WTC11 (cell line): ENCODE data around the gene BCO1. TPM values are rescaled to one million over a fixed set of nuclear protein-coding genes. Genes with fewer than 3 reads are reported as not detected.

Source experiments
- ATAC-seq: fragments of 200-7000 bp; cut with Tn5 transposase; 2 replicates; pipeline ENCODE4 v1.10.0; 2021; ENCODE audit warnings: mild to moderate bottlenecking, moderate library complexity
- CTCF ChIA-PET: fragments of 300-600 bp; sonication (Branson Sonifier 250); formaldehyde crosslinking; loops from one replicate; lab custom pipeline; 2021; ENCODE audit warnings: antibody characterized with exemption; lab: Charles Lee
- POLR2A ChIA-PET: fragments of 350-600 bp; sonication (Branson Sonifier 250); formaldehyde crosslinking; loops from one replicate; lab custom pipeline; 2021; ENCODE audit warnings: antibody characterized with exemption; lab: Charles Lee
- DNase-seq: peaks from one replicate; pipeline ENCODE4 v3.0.0; 2021; ENCODE audit warnings: low spot score
- H3K27ac Mint-ChIP-seq: 2 replicates; pipeline ENCODE4 v1.8.0; 2021; ENCODE audit warnings: mixed read lengths
- H3K27me3 Mint-ChIP-seq: 2 replicates; pipeline ENCODE4 v1.8.0; 2021; ENCODE audit warnings: low read depth, mild to moderate bottlenecking, moderate library complexity, mixed read lengths
- H3K36me3 Mint-ChIP-seq: 2 replicates; pipeline ENCODE4 v1.8.0; 2021; ENCODE audit warnings: mixed read lengths
- H3K4me1 Mint-ChIP-seq: 2 replicates; pipeline ENCODE4 v1.8.0; 2022; ENCODE audit warnings: mixed read lengths
- H3K4me3 Mint-ChIP-seq: 2 replicates; pipeline ENCODE4 v1.8.0; 2021; ENCODE audit warnings: mild to moderate bottlenecking, moderate library complexity, mixed read lengths
- H3K9me3 Mint-ChIP-seq: 2 replicates; pipeline ENCODE4 v1.8.0; 2021; ENCODE audit warnings: mixed read lengths
- CBFB ChIP-seq: sonication (generic); formaldehyde crosslinking; IDR thresholded peaks from 2 replicates; pipeline ENCODE4 v1.8.1; 2022; ENCODE audit warnings: mild to moderate bottlenecking, low read depth, missing genetic modification reagents
- ESRRA ChIP-seq: sonication (generic); formaldehyde crosslinking; IDR thresholded peaks from 2 replicates; pipeline ENCODE4 v1.8.1; 2022; ENCODE audit warnings: mild to moderate bottlenecking, missing genetic modification reagents, borderline replicate concordance
- NR2C2 ChIP-seq: sonication (generic); formaldehyde crosslinking; IDR thresholded peaks from 2 replicates; pipeline ENCODE4 v1.8.0; 2022; ENCODE audit warnings: mild to moderate bottlenecking, missing genetic modification reagents
- SOX15 ChIP-seq: fragments of 250-450 bp; sonication (Bioruptor Pico); IDR thresholded peaks from 2 replicates; pipeline ENCODE4 v1.9.0; 2021; ENCODE audit warnings: mild to moderate bottlenecking
- TEAD4 ChIP-seq: sonication (generic); formaldehyde crosslinking; IDR thresholded peaks from 2 replicates; pipeline ENCODE4 v1.8.0; 2022; ENCODE audit warnings: mild to moderate bottlenecking, missing genetic modification reagents
- ZNF121 ChIP-seq: sonication (generic); formaldehyde crosslinking; IDR thresholded peaks from 2 replicates; pipeline ENCODE4 v1.8.0; 2023; ENCODE audit warnings: missing genetic modification reagents
- ZNF416 ChIP-seq: fragments of 250-450 bp; sonication (Bioruptor Pico); IDR thresholded peaks from 2 replicates; pipeline ENCODE4 v1.9.0; 2021; ENCODE audit warnings: mild to moderate bottlenecking, inconsistent platforms
- total RNA-seq: library from RNA; stranded (reverse); gene quantifications from 3 replicates; pipeline ENCODE4 v1.2.3, GENCODE V29; 2021
- TF ChIP-seq, protein P1 (sequence below): sonication (generic); formaldehyde crosslinking; IDR thresholded peaks from 2 replicates; pipeline ENCODE4 v1.8.0; 2022; ENCODE audit warnings: mild to moderate bottlenecking, missing genetic modification reagents
- TF ChIP-seq, protein P2 (sequence below): fragments of 250-450 bp; sonication (Bioruptor Pico); IDR thresholded peaks from 2 replicates; pipeline ENCODE4 v1.8.0; 2021; ENCODE audit warnings: mild to moderate bottlenecking
- TF ChIP-seq, protein P3 (sequence below): sonication (generic); formaldehyde crosslinking; IDR thresholded peaks from 2 replicates; pipeline ENCODE4 v1.8.0; 2022; ENCODE audit warnings: missing genetic modification reagents
- TF ChIP-seq, protein P4 (sequence below): sonication (generic); formaldehyde crosslinking; IDR thresholded peaks from 2 replicates; pipeline ENCODE4 v1.8.1; 2022; ENCODE audit warnings: mild to moderate bottlenecking, moderate library complexity, missing genetic modification reagents
- TF ChIP-seq, protein P5 (sequence below): sonication (generic); formaldehyde crosslinking; IDR thresholded peaks from 2 replicates; pipeline ENCODE4 v1.8.1; 2023; ENCODE audit warnings: mild to moderate bottlenecking, missing genetic modification reagents, moderate library complexity
- TF ChIP-seq, protein P6 (sequence below): sonication (generic); formaldehyde crosslinking; IDR thresholded peaks from 2 replicates; pipeline ENCODE4 v1.8.0; 2022; ENCODE audit warnings: mild to moderate bottlenecking, missing genetic modification reagents

The BCO1 gene
- total RNA-seq, 1 experiment from 2014 or later, result 0.15 TPM

DNA sequence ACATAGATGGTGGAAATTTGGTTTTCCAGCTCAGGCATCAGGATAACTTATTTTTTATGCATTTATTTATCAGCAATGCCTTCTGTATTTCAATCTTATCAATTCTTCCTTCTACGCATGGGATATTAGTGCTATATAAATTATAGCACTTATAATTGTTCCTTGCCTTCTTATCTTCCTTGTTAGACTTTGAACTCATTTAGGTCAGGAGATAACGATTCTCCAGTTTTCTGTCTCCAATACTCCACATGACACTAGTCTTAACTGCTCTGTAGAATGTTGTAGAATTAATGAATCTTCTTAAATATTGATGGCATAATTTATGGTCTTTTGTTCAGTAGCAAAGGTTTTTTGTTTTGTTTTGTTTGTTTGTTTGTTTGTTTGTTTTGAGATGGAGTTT is 10.7 kb upstream of the BCO1 start:
- Mint-ChIP-seq H3K27ac (no peak overlapping the region), H3K4me3 (no peak overlapping the region), H3K4me1 (peaks cover 11% of the 10 kb centered on the region; the same call in 1 of the 2 replicates), H3K27me3 (no peaks in the 10 kb centered on the region; the same call in 1 of the 2 replicates), H3K9me3 (0 out of 2 replicates have a peak, but pooled peaks cover under 1% of the 10 kb centered on the region), H3K36me3 (no peaks in the 10 kb centered on the region)
- ChIA-PET CTCF (interaction anchor here (0.6 kb wide), 1 partner anchor 9 kb away, joined by 3 read pairs; no protein-coding TSS in a partner anchor), POLR2A (no interaction called here)
- DNase-seq (no peak), ATAC-seq (no peak)
- TF ChIP-seq ESRRA, result no peak
- TF ChIP-seq, protein P1, sequence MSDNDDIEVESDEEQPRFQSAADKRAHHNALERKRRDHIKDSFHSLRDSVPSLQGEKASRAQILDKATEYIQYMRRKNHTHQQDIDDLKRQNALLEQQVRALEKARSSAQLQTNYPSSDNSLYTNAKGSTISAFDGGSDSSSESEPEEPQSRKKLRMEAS, result no peak
- TF ChIP-seq, protein P2, sequence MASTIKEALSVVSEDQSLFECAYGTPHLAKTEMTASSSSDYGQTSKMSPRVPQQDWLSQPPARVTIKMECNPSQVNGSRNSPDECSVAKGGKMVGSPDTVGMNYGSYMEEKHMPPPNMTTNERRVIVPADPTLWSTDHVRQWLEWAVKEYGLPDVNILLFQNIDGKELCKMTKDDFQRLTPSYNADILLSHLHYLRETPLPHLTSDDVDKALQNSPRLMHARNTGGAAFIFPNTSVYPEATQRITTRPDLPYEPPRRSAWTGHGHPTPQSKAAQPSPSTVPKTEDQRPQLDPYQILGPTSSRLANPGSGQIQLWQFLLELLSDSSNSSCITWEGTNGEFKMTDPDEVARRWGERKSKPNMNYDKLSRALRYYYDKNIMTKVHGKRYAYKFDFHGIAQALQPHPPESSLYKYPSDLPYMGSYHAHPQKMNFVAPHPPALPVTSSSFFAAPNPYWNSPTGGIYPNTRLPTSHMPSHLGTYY, result no peak
- TF ChIP-seq ZNF121 (CRISPR knock-in tag), result no peak
- TF ChIP-seq, protein P3, sequence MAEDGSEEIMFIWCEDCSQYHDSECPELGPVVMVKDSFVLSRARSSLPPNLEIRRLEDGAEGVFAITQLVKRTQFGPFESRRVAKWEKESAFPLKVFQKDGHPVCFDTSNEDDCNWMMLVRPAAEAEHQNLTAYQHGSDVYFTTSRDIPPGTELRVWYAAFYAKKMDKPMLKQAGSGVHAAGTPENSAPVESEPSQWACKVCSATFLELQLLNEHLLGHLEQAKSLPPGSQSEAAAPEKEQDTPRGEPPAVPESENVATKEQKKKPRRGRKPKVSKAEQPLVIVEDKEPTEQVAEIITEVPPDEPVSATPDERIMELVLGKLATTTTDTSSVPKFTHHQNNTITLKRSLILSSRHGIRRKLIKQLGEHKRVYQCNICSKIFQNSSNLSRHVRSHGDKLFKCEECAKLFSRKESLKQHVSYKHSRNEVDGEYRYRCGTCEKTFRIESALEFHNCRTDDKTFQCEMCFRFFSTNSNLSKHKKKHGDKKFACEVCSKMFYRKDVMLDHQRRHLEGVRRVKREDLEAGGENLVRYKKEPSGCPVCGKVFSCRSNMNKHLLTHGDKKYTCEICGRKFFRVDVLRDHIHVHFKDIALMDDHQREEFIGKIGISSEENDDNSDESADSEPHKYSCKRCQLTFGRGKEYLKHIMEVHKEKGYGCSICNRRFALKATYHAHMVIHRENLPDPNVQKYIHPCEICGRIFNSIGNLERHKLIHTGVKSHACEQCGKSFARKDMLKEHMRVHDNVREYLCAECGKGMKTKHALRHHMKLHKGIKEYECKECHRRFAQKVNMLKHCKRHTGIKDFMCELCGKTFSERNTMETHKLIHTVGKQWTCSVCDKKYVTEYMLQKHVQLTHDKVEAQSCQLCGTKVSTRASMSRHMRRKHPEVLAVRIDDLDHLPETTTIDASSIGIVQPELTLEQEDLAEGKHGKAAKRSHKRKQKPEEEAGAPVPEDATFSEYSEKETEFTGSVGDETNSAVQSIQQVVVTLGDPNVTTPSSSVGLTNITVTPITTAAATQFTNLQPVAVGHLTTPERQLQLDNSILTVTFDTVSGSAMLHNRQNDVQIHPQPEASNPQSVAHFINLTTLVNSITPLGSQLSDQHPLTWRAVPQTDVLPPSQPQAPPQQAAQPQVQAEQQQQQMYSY (CRISPR knock-in tag), result no peak
- TF ChIP-seq, protein P4, sequence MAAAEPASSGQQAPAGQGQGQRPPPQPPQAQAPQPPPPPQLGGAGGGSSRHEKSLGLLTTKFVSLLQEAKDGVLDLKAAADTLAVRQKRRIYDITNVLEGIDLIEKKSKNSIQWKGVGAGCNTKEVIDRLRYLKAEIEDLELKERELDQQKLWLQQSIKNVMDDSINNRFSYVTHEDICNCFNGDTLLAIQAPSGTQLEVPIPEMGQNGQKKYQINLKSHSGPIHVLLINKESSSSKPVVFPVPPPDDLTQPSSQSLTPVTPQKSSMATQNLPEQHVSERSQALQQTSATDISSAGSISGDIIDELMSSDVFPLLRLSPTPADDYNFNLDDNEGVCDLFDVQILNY, result no peak
- TF ChIP-seq, protein P5, sequence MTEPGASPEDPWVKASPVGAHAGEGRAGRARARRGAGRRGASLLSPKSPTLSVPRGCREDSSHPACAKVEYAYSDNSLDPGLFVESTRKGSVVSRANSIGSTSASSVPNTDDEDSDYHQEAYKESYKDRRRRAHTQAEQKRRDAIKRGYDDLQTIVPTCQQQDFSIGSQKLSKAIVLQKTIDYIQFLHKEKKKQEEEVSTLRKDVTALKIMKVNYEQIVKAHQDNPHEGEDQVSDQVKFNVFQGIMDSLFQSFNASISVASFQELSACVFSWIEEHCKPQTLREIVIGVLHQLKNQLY, result no peak
- TF ChIP-seq CBFB (CRISPR knock-in tag), result no peak

DNA sequence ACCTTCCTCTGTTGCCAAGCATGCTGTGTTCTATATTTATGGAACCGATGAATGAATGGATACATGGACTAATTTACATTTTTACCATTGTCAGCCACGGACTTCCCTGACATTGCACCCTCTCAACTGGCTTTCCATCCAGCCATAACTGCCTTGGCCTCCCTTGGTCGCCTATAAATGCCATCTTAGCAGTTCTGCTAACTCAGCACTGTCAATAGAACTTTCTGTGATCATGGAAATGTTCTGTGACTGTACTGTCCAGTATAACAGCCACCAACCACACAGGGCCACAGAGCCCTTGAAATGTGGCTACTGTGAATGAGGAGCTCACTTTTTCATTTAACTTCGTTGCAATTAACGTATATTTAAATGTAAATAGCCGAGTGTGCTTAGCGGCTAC is 8.7 kb upstream of the BCO1 start:
- no peaks in the 10 kb centered on the region for H3K36me3 Mint-ChIP-seq
- no peaks in the 10 kb centered on the region; the same call in 1 of the 2 replicates for H3K27me3 Mint-ChIP-seq
- no peak for TF ChIP-seq NR2C2 (CRISPR knock-in tag)
- no peak for TF ChIP-seq SOX15 (CRISPR knock-in tag)
- TF ChIP-seq, protein P6, sequence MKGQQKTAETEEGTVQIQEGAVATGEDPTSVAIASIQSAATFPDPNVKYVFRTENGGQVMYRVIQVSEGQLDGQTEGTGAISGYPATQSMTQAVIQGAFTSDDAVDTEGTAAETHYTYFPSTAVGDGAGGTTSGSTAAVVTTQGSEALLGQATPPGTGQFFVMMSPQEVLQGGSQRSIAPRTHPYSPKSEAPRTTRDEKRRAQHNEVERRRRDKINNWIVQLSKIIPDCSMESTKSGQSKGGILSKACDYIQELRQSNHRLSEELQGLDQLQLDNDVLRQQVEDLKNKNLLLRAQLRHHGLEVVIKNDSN (CRISPR knock-in tag), result no peak
- no peak for TF ChIP-seq TEAD4 (CRISPR knock-in tag)
- TF ChIP-seq, protein P3 (CRISPR knock-in tag), result no peak
- TF ChIP-seq ZNF416 (CRISPR knock-in tag), result no peak
- peaks cover 11% of the 10 kb centered on the region; the same call in 1 of the 2 replicates for H3K4me1 Mint-ChIP-seq
- ChIA-PET CTCF (interaction anchor here (0.6 to 0.9 kb wide), 2 partner anchors 8 to 25 kb away, joined by 3 read pairs; no protein-coding TSS in a partner anchor), POLR2A (no interaction called here)
- DNase-seq (no peak), ATAC-seq (no peak)
- no peak overlapping the region for H3K27ac Mint-ChIP-seq
- H3K4me3 Mint-ChIP-seq, result no peak overlapping the region
- peaks cover 5% of the 10 kb centered on the region for H3K9me3 Mint-ChIP-seq
